NCI-H1105 (cell line): ENCODE data around the gene OOEP.
A peak's percentile ranks its signal among the peaks of the same experiment; 100 is the strongest.
"Not testable (repeated sequence)": the region's sequence is repeated elsewhere in the genome, so short reads cannot be mapped to it uniquely, and the experiment has no call there.

Source experiments
- DNase-seq: peaks from one replicate; lab custom pipeline; 2025; lab: John Stamatoyannopoulos, UW

OOEP gene

DNA sequence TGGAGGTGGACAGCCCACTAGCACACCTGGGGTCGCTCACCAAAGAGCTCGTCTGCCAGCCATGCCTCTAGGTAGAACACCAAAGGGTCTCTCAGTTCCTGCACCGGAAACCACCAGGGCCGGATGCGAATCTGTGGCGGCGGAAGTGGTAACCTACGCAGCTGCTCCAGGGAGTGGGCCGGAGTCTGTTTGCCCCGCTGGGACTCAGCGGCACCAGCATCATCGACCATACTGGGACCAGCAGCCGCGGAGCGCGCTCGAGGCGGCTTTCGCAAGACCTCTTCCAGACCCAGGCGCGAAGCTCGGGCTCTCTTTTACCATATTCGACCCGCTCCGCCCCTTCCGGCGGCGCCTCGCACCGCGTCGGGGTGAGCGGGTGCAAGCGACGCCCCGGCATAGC lies at the start of gene OOEP:
Gene OOEP (minus strand): TSS at position 335 of the 400 bp plus-strand sequence. CDS start 105 bp downstream, at position 230.
- no peak for DNase-seq

DNA sequence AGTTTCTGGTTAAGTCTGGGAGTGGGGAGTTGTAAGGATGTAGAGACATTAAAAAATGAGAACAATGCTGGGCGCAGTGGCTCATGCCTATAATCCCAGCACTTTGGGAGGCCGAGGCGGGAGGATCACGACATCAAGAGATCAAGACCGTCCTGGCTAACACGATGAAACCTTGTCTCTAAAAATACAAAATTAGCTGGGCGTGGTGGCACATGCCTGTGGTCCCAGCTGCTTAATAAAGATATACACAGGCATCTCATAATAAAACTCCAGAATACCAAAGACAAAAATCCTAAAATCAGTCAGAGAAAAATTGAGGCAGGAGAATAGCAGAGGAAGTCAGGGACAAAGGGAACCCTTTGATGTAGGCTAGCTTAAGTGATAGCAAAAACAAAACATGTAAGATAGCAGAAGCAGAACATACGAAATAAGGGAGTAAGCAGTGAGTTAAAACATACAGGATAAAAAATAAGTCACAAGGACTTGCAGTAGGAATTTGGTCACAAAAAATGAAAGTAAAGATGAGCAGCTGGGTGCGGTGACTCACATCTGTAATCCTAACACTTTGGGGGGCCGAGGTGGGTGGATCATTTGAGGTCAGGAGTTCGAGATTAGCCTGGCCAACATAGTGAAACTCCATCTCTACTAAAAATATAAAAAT lies 48.5 kb upstream of the OOEP start:
- DNase-seq = no peak

DNA sequence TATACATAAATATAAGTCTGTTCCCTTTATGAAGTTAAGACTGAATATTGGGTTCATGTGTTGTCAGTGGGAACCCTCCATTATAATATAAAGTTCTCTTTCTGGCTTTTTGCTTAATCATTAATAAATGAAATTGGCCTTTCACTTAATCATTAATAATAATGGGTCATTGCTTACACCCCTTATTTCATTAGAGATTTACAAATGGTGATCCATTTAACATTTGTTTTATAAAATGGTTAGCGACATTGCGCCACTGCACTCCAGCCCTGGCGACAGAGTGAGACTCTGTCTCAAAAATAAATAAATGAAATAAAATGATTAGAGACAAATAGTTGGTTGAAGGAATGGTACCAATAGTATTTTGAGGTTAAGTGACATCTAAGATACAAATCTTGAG lies 43.4 kb upstream of the OOEP start:
- DNase-seq = no peak

DNA sequence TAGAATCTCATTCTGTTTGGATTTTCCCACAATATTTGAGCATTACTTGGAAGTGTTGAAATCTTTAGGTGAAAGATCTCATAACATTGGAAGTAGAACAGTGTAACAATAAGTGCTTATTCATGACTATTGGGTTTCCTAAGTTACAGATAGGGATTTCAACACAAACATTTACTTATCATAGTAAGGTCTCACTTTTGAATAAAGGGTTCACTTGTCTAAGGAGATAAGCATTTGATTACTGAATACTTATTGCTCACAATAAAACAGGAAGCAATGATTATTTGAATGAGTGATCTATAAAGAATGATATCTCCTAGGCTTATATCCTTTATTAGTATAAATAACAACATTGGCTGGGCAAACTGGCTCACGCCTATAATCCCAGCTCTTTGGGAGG lies 39.7 kb upstream of the OOEP start:
- DNase-seq = no peak

DNA sequence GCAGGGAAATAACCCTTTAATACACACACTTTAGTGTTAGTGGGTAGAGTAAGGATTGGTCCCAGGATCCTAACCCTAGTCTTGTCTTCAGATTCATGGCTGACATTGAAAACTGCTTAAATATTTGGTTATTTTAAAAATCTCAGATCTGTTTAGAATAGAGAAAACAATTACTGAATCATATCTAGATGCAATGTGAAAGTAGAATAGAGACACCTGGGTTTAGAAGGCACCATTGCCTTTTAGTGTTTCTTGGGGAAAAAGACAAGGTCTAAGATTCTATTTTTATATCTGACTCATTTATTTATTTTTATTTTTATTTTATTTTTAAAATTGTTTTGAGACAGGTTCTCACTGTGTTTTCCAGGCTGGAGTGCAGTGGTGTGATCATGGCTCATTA lies 31.0 kb upstream of the OOEP start:
- no peak for DNase-seq

DNA sequence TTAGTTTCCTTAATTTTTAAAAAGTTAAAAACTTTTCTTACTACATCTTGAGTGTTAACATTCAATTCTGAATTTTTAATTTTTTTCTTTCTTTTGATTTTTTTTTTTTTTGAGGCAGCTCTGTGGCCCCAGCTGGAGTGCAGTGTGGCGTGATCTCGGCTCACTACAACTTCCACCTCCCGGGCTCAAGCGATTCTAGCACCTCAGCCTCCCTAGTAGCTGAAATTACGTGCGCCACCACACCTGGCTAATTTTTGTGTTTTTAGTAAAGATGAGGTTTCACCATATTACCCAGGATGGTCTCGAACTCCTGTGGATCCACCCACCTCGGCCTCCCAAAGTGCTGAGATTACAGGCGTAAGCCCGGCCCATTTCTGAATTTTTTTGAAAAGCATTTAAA lies 26.2 kb upstream of the OOEP start:
- DNase-seq = no peak

DNA sequence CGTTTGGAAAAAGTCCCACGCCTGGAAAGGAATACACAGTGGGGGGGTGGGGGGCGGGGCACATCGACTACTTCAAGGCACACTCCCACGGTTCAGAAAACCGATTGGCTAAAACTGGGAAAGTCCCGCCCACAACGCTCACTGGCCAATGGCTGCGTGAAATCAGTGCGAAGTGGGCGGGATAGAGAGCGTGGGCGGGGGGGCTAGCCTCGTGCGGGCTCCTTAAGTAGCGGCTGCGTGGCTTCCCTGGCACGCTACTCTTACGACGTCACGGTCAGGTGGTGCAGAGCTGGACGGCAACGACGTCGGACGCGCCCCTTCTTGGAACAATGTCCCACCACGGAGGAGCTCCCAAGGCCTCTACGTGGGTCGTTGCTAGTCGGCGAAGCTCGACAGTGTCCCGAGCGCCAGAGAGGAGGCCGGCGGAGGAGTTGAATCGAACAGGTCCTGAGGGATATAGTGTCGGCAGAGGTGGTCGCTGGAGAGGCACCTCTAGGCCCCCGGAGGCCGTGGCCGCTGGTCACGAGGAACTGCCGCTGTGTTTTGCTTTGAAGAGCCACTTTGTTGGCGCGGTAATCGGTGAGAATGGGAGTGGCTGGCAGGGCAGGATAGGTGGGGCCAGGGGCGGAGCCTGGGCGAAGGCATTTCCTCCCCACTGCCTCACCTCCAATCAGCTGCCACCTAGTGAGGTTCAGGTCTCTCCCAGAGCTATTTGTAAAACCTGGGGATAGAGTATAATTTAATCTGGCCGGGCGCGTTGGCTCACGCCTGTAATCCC lies 25.1 kb upstream of the OOEP start, which contains the start of gene DDX43:
Gene DDX43 (plus strand): TSS at position 252 of the 778 bp plus-strand sequence. CDS start 78 bp downstream, at position 330.
- DNase-seq = no peak

DNA sequence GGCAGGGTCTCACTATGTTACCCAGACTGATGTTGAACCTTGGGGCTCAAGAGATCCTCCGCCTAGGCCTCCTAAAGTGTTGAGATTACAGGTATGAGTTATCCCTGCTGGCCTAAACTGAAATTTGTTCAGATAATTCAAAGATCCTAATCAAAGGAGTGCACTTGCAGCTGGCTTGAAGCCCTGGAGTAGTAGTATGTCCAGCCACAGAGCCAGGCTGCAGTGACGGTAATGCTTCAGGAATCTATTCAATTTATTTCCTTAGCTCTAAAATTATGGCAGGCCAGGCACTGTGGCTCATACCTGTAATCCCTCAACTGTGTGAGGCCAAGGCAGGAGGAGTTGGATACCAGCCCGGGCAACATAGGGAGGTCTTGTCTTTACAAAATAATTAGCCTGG lies 23.6 kb upstream of the OOEP start:
- no peak for DNase-seq

DNA sequence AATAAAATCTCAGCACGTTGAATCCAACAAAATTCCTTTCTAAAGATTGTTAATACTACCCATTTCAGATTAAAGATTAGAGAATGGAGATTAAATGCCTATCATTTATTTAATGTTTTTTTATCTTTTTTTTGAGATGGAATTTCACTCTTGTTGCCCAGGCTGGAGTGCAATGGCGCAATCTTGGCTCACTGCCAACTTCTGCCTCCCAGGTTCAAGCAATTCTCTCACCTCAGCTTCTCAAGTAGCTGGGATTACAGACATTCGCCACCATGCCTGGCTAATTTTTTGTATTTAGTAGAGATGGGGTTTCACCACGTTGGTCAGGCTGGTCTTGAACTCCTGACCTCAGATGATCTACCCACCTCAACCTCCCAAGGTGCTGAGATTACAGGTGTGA lies 22.5 kb upstream of the OOEP start:
- DNase-seq = not testable (repeated sequence)

DNA sequence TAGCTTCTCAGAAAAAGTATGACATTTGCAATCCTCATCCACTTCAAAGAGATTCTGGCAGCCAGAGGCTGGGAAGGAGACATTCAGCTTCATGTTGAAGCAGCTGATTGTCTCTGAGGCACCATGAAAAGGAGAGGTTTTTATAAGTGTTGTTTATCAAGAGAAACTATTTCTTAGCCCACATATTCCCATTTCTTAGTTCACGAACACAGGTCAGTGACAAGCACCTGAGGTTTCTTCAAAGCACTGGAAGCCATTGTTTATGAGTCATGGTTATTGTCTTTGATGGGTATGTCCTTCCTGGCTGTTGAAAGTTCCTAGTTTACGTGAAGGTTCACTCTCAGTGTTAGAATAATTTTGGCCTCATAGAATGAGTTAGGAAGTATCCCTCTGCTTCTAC lies 22.0 kb upstream of the OOEP start:
- DNase-seq = no peak

DNA sequence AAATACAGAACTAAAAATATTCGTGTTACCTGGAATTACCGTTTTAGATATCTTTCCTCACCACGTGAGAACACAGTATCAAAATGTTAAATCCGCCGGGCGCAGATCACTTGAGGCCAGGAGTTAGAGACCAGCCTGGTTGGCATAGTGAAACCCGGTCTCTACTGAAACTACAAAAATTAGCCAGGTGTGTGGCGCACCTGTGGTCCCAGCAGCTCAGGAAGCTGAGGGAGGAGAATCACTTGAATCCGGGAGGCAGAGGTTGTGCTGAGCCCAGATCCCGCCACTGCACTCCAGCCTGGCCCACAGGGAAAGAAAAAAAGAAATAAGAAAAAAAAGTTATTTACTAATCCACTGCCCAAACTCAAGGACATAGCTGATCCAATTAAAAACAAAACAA lies 20.2 kb upstream of the OOEP start:
- no peak for DNase-seq

DNA sequence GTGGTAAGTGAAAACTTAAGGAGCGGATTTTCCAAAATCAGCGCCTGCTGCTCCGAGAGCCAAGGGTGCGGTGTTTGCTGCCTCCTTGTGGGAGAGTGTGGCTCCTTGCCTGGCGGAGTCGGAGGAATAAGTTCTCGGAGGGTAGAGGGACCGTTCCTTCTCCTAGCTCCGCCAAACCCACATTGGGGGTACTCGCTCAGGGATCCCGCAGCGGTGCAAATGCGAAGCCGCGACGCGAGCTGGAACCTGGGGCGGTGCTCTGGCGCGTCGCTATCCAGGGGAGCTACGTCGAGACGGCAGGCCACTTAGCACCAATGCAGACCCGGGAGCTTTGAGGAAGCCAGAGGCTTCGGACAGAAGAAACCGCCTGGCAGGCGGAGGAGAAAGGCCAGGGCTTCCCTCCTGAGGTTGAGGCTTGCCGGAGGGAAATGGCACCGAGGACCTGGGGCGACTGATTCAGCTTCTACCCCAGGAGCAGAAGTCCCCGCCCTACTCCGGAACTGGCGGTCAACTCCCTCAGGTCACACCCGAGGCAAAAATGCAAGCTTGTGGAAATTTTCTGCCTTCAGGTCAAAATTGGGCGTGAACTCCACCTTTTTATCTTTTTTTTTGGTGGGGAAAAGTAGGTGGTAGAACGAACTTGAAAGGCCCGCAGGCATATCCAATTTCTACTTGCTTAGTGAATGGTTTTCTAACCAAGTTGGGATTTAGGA lies 19.3 kb upstream of the OOEP start:
- DNase-seq = peak; percentile 50

DNA sequence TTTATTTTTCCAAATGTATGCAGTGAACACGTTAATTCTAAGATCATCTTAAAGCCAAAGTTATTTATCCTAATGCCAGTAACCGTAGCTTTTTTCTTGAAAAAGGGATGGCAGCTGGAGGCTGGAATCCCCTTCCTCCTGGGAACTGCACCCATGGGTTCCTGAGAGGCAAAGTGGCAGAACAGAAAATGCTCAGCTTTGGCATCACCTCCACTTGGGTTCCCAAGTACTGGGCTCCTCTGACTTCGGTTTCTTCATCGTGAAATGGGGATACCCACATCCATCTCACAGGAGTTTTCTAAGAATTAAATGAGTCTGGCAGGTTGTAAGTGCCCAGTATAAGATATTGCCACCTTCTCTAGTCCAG lies 18.7 kb upstream of the OOEP start:
- DNase-seq = no peak

DNA sequence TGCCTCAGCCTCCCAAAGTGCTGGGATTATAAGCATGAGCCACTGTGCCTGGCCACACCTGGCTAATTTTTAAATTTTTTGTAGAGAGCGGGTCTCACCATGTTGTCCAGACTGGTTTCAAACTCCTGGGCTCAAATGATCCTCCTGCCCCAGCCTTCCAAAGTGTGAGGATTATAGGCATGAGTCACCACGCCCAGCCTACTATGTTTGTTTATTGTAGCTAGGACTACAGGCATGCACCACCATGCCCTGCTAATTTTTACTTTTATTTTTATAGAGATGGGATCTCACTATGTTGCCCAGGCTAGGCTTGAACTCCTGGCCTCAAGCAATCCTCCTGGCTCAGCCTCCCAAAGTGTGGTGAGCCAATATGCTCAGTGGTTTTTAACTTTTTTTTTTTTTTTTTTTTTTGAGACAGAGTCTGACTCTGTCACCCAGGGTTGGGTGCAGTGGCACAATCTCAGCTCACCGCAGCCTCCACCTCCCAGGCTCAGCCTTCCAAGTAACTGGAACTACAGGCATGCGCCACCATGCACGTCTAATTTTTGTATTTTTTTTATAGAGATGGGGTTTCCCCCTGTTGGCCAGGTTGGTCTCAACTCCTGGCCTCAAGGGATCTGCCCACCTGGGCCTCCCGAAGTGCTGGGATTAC lies 12.9 kb upstream of the OOEP start:
- DNase-seq = no peak

DNA sequence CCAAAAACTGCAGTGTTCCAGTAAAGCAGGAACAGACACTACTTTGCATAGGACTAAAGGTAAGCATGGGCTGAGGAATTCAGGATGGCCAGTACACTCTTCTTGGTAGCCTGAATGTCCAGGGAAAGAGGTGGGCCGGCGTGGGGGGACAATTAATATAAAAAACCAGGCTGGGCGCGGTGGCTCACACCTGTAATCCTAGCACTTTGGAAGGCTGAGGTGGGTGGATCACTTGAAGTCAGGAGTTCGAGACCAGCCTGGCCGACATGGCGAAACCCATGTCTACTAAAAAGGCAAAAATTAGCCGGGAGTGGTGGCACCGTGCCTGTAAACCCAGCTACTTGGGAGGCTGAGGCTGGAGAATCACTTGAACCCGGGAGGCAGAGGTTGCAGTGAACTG lies 11.8 kb upstream of the OOEP start:
- not testable (repeated sequence) for DNase-seq

DNA sequence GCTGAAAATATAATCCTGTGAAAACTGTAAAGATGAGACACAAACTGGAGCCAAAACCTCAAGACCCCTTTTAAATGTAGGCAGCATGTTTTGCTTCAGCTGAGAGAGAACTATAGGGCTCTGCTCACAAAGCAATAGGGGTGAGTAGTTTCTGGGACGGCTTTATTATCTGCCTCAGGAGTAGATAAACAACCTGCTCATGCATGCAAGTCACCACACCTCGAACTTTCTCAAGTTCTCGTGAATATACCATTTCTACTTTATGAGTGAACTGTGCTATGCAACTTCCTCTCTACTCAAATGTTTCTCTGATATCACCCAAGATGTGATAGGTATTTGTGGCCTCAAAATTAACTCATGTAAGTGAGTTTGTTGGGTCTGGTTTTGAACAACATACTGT lies 7.5 kb upstream of the OOEP start:
- DNase-seq = no peak

DNA sequence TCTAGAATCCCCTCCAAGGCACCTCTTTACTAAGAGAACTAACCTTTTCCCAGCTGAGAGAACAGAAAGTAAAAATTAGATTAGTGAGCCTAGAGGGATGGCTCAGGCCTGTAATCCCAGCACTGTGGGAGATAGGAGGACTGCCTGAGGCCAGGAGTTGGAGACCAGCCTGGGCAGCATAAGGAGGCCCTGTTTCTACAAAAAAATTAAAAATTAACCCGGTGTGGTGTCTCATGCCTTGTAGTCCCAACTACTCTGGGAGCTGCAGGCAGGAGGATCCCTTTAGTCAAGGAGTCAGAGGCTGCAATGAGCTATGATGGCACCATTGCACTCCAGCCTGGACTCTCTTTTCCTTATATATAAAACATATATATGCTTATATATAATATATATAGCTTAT lies 5.5 kb upstream of the OOEP start:
- no peak for DNase-seq

DNA sequence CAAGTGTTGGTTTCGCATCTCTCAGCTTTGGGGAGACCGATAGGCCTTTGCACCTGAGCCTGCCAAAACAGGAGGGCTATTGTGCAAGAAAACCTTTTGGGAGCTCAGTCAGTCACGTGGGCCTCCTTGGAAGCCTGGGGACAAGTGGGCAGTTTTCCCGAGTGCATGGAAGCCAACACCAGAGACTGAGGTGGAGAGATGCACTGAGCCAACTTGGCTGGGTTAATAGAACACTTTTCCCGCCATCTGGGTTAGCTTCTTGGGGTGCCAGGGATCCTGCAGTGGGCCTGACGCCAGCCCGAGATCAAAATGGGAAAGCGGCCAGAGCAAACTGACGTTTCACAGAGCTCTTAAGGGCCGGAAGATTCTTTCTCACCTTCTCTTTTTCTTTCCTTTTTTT lies 2.8 kb upstream of the OOEP start:
- DNase-seq = no peak

DNA sequence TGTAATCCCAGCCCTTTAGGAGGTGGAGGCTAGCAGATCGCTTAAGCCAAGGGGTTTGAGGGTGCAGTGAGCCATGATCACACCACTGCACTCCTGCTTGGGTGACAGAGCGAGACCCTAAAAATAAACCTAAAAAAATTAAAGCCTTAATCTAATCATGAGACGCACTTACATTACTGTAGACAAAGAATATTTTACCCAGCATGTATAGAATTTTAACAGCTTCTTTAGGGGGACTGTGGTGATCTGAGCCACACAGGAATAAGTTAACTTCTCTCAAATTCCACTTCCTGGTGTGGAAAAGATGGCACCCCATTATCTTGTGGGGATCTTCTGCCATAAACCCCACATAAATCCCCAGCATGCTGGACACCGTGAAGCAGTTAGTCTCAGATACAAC lies 2.3 kb upstream of the OOEP start:
- no peak for DNase-seq

DNA sequence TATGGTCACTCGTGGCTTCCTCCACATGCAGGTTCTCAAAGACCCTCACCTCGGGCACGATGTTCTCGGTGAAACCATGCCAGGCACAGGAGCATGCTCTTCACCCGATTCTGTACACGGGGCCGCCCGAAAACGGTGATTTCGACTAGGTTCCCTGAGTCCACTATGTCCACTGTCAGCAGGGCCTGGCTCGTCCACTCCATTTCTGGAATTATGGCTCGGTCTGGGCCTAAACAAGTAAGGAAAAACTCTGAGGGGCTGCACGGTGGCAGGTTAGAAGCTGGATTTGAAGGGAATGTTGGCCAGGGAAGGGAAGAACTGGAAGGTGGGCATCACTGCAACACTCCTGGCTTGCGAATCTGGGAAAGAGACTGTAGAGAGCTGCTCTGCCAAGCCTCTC lies 540 bp downstream of the OOEP start:
- DNase-seq = no peak

DNA sequence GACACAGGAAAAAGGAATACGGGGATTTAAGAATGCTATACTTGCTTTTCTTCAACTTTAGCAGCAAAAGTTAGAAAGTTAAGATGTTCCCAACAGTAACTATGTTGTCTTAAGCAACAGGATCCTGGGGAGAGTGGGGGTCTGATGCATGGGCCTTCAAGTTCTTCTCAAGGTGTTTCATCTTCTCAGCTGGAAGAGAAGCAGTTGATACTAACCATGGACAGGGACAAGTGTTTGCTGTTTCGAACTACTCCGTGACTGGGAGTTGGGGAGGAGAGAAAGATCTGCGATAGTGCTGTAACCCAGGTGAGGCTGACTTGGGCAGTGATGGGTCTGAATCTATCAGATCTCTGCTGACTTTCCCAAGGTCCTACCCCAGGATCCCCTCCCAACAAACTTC lies 1.0 kb downstream of the OOEP start:
- DNase-seq = no peak

DNA sequence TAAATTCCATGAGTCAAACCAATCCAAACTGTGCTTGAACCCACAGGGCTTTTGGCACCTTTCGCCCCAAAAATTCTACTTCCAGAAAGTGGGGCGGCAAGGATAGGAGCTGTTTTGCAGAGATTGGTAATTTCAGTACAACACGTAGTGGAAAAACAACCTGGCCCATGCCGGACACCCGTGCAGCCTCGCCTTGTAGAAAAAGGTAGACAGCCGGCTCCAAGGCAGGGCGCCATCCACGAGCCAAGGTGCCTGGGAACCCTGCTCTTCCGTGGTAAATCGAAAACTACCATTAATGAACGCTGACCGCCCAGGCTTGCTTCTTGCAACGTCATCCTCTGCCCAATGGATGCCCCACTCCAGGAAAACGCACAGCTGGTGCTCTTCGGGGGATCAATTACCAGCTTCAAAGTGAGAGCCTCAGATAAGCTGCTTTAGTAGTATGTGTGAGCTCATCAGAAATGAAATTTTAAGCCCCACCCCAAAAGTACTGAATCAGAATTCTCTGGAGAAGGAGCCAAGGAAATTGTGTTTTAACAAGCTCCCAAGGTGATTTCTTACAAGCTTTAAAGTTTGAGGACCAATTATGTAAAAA lies 1.8 kb downstream of the OOEP start:
- no peak for DNase-seq
